Endothelial cell of umbilical vein (primary cell): ENCODE results near the gene CTSD.

Experiments used
- EZH2 ChIP-seq: IDR thresholded peaks from 2 replicates; pipeline ENCODE4 v1.6.1; 2012; ENCODE audit warnings: borderline replicate concordance, low read depth, mild to moderate bottlenecking, moderate library complexity, low read length, inconsistent platforms; ENCODE audit not compliant: severe bottlenecking
- FOS ChIP-seq: IDR thresholded peaks from 2 replicates; pipeline ENCODE4 v1.6.1; 2011; ENCODE audit warnings: mild to moderate bottlenecking, low read length, moderate library complexity, borderline replicate concordance; ENCODE audit not compliant: insufficient read depth
- JUN ChIP-seq: IDR thresholded peaks from 2 replicates; pipeline ENCODE4 v1.6.1; 2011; ENCODE audit warnings: borderline replicate concordance, low read depth; ENCODE audit not compliant: insufficient read length, insufficient read depth
- POLR2A ChIP-seq: IDR thresholded peaks from 2 replicates; pipeline ENCODE4 v1.6.1; 2012; ENCODE audit warnings: low read depth, mild to moderate bottlenecking, control low read depth, low read length
- POLR2AphosphoS5 ChIP-seq: IDR thresholded peaks from 2 replicates; pipeline ENCODE4 v1.6.1; 2012; ENCODE audit warnings: low read depth, mild to moderate bottlenecking, control low read depth, low read length, moderate library complexity; ENCODE audit not compliant: insufficient read depth
- TF ChIP-seq, protein P1 (sequence below), 2 donors: IDR thresholded peaks; 1 replicate in 1 of 2; 2 replicates in 1 of 2; pipeline ENCODE4 v1.5.1; 2011; ENCODE audit warnings: low read length in 2 of 2, mild to moderate bottlenecking in 2 of 2, moderate library complexity in 2 of 2, control low read depth in 1 of 2, inconsistent platforms in 1 of 2, low read depth in 1 of 2; ENCODE audit not compliant: insufficient read depth in 1 of 2; ENCODE audit errors: extremely low read depth in 1 of 2
- TF ChIP-seq, protein P2 (sequence below): IDR thresholded peaks from 2 replicates; pipeline ENCODE4 v1.6.1; 2011; ENCODE audit not compliant: insufficient read depth, insufficient read length

DNA sequence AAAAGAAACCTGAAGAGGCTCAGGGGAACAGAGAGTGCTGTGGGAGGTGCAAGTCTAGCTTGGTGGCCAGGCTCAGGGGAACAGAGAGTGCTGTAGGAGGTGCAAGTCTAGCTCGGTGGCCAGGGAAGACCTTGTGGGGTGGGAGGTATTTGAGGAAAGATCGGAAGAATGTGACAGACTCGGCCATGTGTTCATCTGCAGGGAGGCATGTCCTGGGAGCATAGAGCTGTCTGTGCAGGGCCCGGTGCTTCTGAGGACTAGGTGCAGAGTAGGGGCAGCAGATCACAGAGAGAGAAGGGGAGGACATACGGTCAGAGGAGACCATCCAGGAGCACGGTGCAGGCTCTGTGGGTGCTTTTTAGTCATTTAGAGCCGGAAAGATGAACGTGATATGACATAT lies 24.2 kb downstream of the CTSD start:
- TF ChIP-seq POLR2A, result no peak
- TF ChIP-seq FOS, result no peak
- no peak for TF ChIP-seq JUN
- TF ChIP-seq, protein P1, sequence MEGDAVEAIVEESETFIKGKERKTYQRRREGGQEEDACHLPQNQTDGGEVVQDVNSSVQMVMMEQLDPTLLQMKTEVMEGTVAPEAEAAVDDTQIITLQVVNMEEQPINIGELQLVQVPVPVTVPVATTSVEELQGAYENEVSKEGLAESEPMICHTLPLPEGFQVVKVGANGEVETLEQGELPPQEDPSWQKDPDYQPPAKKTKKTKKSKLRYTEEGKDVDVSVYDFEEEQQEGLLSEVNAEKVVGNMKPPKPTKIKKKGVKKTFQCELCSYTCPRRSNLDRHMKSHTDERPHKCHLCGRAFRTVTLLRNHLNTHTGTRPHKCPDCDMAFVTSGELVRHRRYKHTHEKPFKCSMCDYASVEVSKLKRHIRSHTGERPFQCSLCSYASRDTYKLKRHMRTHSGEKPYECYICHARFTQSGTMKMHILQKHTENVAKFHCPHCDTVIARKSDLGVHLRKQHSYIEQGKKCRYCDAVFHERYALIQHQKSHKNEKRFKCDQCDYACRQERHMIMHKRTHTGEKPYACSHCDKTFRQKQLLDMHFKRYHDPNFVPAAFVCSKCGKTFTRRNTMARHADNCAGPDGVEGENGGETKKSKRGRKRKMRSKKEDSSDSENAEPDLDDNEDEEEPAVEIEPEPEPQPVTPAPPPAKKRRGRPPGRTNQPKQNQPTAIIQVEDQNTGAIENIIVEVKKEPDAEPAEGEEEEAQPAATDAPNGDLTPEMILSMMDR (IDR thresholded peaks at IDR 0.05; ENCODE audit: extremely low read depth in 1 of 2, insufficient read depth in 1 of 2, low read depth in 1 of 2, low read length in 2 of 2), result no peak
- TF ChIP-seq POLR2AphosphoS5, result no peak
- no peak for TF ChIP-seq EZH2
- TF ChIP-seq, protein P2, sequence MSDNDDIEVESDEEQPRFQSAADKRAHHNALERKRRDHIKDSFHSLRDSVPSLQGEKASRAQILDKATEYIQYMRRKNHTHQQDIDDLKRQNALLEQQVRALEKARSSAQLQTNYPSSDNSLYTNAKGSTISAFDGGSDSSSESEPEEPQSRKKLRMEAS, result no peak
